Fibroblast of skin of right biceps (primary cell): Measurements from ENCODE around the gene FBXO17.
A peak's percentile ranks its signal among the peaks of the same experiment; 100 is the strongest.
"Not testable (repeated sequence)": the region's sequence is repeated elsewhere in the genome, so short reads cannot be mapped to it uniquely, and the experiment has no call there.

Experiments used
- DNase-seq: peaks from one replicate; pipeline ENCODE4 v3.0.0-alpha.2; 2013

The FBXO17 gene

DNA sequence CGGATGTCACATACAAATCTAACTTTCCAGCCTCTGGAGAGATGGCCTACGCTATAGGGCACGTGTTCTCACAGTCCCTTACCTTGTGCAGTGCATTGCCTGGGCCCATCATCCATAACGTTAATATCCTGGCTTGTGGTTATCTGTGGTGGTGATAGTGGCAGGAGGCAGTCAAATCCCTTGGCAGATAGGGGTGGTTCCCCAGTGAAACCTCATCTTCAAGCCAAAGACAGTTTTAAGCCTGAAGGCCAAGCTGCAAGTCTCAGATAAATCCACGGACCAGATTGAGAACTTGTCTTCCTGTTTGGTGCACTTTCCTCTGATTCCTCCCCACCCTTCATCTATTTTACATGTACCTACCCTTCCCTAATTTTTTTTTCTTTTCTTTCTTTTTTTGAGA lies 4.3 kb upstream of the FBXO17 start:
- no peak for DNase-seq

- DNase-seq = no peak
These were observed 2.8 kb upstream of the FBXO17 start for GRCh38 chr19:38978326-38978689.

DNA sequence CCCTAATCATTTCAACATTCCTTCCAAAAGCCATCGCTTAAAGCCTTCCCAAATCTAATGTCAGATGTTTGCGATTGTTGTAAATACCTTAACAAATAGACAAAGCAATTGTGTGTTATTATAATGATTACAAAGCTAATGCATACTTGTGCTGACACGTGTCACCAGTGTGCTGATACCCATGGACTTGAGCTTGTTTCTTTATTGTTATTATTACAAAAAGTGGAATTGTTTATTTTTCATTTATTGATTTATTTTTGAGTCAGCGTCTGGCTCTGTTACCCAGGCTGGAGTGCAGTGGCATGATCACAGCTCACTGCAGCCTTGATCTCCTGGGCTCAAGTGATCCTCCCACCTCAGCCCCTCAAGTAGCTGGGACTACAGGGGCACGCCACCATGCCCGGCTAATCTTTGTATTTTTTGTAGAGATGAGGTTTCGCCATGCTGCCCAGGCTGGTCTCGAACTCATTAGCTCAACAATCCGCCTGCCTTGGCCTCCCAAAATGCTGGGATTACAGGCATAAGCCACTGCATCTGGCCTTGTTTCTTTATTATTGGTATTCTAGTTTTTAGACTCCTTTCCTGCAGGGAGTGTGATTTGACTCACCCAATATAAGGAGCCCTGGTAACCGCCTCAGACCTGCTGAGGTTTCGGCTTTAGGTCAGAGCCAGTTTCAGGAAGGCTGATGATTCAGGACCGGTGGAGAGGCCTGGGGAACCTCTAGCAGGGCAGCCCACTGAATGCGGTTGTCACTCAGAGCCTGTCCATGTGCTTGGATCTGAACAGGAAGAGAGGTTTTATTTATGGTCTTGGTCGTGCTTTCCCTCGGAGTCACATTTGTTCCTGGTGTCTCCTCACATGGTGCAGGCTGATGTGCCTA lies 2.1 kb upstream of the FBXO17 start:
- DNase-seq = peak; percentile 64

GRCh38 chr19:38975861-38976271 lies 324 bp upstream of the FBXO17 start:
- no peak for DNase-seq

- peak; percentile 19 for DNase-seq
These were observed 823 bp downstream of the FBXO17 start for GRCh38 chr19:38974624-38975213.

DNA sequence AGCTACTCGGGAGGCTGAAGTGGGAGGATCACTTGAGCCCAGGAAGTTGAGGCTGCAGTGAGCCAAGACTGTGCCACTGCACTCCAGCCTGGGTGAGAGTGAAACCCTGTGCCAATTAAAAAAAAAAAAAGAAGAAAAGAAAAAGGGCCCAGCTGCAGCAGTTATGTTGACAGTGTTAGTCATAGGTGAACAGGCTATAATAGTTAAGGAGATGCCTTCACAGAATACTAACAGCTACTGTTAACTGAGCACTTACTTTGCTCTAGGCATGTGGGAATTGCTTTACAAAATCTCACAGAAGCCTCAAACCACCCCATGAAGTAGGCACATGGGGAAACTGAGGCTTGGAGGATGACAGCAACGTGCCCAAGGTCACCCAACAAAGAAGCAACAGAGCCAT lies 3.9 kb downstream of the FBXO17 start:
- no peak for DNase-seq

DNA sequence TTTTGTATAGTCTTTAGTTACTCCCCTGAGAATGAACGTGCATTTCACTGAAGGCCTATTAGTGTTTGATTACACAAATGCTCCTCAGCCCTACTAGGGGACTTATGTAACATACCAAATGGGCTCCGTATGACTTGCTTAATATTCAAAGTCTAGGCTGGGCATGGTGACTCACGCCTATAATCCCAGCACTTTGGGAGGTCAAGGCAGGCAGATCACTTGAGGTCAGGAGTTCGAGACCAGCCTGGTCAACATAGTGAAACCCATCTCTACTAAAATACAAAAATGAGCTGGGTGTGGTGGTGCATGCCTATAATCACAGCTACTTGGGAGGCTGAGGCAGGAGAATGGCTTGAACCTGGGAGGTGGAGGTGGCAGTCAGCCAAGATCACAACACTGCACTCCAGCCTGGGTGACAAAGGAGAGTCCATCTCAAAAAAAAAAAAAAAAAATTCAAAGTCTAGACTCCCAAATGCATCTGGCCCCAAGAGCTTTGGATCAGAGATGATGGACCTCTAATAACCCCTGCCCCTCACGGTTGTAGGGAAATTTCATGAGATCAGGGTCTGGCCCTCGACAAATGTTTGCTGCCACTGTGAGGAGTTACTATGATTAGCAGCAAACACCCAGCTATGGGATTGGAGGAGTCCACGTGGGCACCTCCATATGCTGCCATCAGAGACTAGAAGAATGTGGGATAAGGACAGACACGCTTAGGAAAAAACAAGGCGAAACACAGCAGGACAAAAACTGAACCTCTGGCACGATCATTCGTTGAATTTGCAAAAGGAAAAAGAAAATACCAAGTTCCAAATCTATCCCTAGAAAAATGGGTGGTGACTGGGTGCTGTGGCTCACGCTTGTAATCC lies 4.6 kb downstream of the FBXO17 start:
- peak; percentile 28 for DNase-seq

DNA sequence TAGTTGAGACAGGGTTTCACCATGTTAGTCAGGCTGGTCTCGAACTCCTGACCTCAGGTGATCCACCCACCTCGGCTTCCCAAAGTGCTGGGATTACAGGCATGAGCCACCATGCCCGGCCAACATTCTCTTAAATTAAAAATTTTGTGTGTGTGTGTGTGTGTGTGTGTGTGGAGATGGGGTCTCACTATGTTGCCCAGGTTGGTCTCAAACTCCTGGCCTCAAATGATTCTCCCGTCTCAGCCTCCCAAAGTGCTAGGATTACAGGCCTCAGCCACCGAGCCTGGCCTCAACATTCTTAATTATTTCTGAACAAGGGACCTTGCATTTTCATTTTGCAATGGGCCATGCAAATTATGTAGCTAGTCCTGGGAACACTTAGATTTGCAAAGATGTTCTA lies 9.4 kb downstream of the FBXO17 start:
- not testable (repeated sequence) for DNase-seq

- no peak for DNase-seq
These were observed 10.8 kb downstream of the FBXO17 start for GRCh38 chr19:38964738-38965137.

- no peak for DNase-seq
These were observed 15.9 kb downstream of the FBXO17 start for GRCh38 chr19:38959618-38960017.

DNA sequence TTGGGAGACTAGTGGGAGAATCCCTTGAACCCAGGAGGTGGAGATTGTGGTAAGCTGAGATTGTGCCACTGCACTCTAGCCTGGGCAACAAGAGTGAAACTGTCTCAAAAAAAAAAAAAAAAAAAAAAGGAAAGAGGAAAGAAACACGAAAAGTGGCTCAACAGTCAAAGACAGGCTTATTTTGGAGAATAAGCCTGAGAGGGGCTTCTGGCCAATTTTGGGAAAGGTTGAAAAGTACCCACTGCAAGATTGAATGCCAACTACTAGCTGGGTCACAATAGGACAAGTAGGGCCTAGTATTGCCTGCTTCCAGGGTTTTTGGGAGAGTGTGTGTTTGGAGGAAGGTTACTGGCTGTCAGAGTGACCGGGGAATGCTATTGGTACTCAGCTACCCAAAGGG lies 17.2 kb downstream of the FBXO17 start:
- no peak for DNase-seq

DNA sequence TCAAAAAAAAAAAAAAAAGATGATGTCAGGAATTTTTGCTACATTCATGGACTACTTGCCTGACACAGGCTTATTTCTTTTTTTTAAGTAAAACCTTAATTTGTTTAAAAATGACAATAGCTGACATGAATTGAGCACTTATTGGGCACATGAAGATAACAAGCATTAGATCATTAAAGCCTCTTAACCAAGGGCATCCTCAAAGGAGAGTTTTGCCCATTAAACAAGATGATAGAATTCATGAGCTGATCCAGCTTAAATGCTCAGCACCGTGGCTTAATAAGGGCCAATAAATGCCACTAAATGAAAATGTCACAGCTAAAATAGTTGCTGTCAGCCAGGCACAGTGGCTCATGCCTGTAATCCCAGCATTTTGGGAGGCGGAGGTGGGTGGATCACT lies 19.3 kb downstream of the FBXO17 start:
- DNase-seq = no peak

- DNase-seq = no peak
These were observed 21.9 kb downstream of the FBXO17 start for GRCh38 chr19:38953677-38954076.

GRCh38 chr19:38952395-38953165 lies 23.0 kb downstream of the FBXO17 start:
- no peak for DNase-seq

- DNase-seq = no peak
These were observed 24.4 kb downstream of the FBXO17 start for GRCh38 chr19:38951187-38951586.

DNA sequence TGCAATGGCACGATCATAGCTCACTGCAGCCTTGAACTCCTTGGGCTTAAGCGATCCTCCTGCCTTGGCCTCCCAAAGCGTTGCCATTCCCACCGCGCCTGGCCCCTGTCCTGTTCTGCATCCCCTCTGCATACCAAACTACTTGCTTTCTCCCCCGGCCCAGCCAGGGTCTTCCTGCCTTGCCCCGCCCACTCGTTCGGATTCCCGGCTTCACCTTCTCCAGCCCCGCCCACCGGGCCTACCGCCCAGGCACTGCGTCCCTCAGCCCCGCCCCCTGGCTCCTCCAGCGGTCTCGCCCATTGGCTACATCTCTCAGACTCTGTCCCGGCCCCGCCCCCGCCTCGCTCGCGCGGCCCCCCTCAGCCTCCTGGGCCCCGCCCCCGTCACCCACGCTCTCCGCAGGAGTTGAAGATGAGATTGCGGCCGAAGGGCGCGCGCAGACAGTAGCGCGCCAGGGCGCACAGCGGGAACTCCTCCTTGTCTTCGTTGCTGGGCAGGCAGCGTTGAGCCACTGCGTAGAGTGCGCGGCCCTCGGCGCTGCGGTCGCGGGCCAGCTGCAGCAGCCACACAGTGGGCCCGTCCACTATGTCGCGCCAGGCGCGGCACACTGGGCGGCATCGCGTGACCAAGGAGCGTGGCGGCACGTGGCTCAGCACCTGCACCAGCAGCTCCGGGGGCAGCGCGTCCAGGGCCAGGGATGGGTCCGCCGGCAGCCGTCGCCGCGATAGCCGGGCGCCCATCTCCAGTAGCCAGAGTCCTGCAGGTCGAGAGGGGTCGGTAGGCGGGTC lies 25.8 kb downstream of the FBXO17 start:
- DNase-seq = peak; percentile 85

GRCh38 chr19:38946229-38947010 lies 29.1 kb downstream of the FBXO17 start:
- DNase-seq = no peak

- DNase-seq = no peak
These were observed 29.8 kb downstream of the FBXO17 start for GRCh38 chr19:38945562-38946228.

DNA sequence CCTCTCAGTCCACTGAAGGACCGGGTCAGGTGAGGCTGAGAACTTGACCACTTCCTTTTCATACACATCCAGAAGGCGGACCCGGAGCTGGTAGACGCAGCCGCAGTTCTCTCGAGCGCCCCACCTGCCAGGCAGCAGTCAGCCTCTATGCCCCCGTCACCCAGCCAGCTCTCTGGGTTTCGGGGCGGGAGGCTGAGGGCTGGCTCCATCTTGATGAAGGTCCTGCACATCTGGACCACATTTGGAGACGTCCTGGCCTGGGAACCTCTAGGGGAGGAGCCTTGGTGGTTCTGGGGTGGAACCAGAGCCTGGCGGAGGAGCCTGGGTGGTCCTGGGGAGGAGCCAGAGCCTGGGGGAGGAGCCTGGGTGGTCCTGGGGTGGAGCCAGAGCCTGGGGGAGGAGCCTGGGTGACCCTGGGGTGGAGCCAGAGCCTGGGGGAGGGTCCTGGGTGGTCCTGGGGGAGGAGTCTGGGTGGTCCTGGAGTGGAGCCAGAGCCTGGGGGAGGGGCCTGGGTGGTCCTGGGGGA lies 30.5 kb downstream of the FBXO17 start:
- DNase-seq = peak; percentile 14

DNA sequence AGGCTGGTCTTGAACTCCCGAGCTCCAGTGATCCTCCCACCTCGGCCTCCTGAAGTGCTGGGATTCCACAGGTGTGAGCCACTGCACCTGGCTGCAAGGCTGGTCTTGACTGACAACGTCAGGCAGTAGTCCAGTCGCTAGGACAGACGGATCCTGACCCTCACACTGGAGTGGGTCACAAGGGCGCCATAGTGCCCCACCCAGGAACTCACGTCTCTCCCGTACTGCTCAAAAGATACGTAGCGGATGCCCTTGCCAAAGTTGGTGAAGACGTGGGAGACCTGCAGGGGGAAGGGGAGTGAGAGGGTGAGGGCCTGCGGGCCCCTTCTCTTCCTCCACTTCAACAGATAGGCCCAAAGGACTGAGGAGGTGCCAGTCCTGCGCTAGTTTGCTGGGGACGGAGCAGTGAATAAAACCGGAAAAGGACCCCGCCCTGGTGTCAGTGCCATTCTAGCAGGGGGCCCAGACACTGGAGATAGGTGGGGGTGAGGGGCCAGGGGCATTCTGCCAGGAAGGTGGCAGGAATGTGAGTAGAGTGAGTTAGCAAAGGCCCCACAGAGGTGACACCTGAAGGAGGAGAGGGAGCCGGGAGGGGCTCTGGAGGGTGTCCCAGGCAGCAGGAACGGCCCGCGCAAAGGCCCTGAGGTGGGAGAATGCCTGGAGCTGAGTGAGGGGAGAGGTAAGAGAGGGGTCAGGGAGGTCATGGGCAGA lies 32.9 kb downstream of the FBXO17 start:
- no peak for DNase-seq
